Measurements from ENCODE around the gene KIF14. TPM values are rescaled to one million over a fixed set of nuclear protein-coding genes. Genes with fewer than 3 reads are reported as not detected.

KIF14 gene
- total RNA-seq, 2 donors from 2014 or later = 0.23 to 1.7 TPM

DNA sequence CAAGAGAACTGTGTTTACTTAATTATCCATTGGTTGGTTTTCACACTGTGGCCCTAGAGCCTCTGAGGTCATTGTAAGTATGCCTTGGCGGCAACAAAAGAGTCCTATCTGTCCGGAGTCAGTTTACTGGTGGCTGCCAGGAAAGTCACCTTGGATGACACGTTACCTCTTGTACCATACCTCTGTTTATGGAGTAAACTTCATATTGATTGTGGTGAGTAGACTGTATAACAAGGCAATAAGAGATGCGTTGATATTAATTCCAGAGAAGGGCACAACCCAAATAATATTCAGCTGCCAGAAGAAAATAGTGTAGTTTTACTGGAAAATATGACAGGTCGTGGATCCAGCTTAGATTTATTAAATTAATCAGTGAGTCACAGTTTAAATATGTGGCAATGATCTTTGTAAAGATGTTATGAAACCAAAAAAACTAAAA lies 20.4 kb upstream of the KIF14 start:
- Histone ChIP-seq H3K4me1 (replicated peaks) (no peaks in the 10 kb centered on the region), H3K36me3 (no peaks in the 10 kb centered on the region), H3K27ac (no peak overlapping the region), H3K4me3 (no peak overlapping the region), H3K9me3 (no peaks in the 10 kb centered on the region), H3K27me3 (replicated peaks; ENCODE audit: insufficient read depth) (no peaks in the 10 kb centered on the region)
- 75% methylated on average over 5 of the region's 5 CpGs for WGBS
- intact Hi-C loops (cut with DNase I) = no loop called here
- no peak for DNase-seq (ENCODE audit: low spot score)
- TF ChIP-seq POLR2A (IDR thresholded peaks at IDR 0.05) = no peak
- TF ChIP-seq, protein P1, sequence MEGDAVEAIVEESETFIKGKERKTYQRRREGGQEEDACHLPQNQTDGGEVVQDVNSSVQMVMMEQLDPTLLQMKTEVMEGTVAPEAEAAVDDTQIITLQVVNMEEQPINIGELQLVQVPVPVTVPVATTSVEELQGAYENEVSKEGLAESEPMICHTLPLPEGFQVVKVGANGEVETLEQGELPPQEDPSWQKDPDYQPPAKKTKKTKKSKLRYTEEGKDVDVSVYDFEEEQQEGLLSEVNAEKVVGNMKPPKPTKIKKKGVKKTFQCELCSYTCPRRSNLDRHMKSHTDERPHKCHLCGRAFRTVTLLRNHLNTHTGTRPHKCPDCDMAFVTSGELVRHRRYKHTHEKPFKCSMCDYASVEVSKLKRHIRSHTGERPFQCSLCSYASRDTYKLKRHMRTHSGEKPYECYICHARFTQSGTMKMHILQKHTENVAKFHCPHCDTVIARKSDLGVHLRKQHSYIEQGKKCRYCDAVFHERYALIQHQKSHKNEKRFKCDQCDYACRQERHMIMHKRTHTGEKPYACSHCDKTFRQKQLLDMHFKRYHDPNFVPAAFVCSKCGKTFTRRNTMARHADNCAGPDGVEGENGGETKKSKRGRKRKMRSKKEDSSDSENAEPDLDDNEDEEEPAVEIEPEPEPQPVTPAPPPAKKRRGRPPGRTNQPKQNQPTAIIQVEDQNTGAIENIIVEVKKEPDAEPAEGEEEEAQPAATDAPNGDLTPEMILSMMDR (IDR thresholded peaks at IDR 0.05) = no peak
- TF ChIP-seq POLR2AphosphoS5 (IDR thresholded peaks at IDR 0.05) = no peak

DNA sequence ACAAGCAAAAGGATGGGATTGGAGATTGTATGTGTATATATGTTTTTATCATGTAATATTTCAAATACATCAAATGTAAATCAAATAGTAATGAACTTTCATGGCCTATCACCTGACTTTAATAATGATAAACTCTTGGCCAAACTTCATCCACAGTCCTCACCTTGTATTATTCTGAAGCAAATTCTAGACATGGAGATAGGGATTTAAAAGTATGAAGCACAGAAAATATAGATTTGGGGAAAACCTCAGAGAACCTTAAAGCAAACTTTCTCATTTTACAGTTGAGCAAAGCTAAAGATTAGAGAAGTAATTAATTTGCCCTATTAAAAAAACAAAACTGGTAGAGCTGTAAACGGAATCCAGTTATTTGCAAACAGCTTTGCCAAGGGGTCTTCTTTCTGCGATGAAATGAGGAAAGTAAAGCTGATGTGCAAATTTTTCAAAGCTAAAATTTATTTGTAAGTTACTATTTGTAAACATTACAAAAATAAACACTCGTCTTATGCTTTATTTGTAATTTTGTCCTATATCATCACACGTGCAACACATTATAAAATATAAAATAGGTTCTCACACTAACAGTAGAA lies 19.9 kb upstream of the KIF14 start:
- no peaks in the 10 kb centered on the region for H3K4me1 ChIP-seq (replicated peaks)
- H3K27me3 ChIP-seq (replicated peaks; ENCODE audit: insufficient read depth) = no peaks in the 10 kb centered on the region
- WGBS = 90% methylated on average over 4 of the region's 4 CpGs
- TF ChIP-seq, protein P1 (IDR thresholded peaks at IDR 0.05) = no peak
- no peak for TF ChIP-seq POLR2A (IDR thresholded peaks at IDR 0.05)
- TF ChIP-seq POLR2AphosphoS5 (IDR thresholded peaks at IDR 0.05) = no peak
- intact Hi-C loops (cut with DNase I) = no loop called here
- no peak overlapping the region for H3K27ac ChIP-seq
- no peak for DNase-seq (ENCODE audit: low spot score)
- H3K9me3 ChIP-seq = no peaks in the 10 kb centered on the region
- H3K4me3 ChIP-seq = no peak overlapping the region
- no peaks in the 10 kb centered on the region for H3K36me3 ChIP-seq

DNA sequence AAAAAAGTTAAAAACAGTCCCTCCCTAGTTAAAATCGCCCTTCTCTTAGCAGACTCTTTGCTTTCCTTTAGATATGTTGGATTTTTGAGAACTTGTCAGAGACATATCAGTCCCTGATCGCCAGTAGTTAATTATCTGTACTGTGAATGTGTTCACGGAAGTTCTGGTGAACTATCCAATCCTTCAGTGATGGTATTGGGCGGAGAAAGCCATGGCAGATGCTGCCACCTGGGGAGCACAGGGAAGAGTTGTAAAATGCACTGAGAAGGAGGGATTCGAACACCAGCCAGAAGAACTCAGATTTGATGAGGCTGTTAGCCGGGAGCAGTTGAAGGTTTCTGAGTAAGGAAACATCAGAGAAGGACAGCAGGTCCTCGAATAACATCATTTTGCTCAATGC lies 17.5 kb upstream of the KIF14 start:
- DNase-seq (ENCODE audit: low spot score) = no peak
- Histone ChIP-seq H3K4me3 (no peak overlapping the region), H3K27me3 (replicated peaks; ENCODE audit: insufficient read depth) (no peaks in the 10 kb centered on the region), H3K36me3 (no peaks in the 10 kb centered on the region), H3K27ac (no peak overlapping the region), H3K9me3 (no peaks in the 10 kb centered on the region), H3K4me1 (replicated peaks) (no peaks in the 10 kb centered on the region)
- TF ChIP-seq POLR2A (IDR thresholded peaks at IDR 0.05) = no peak
- TF ChIP-seq POLR2AphosphoS5 (IDR thresholded peaks at IDR 0.05) = no peak
- TF ChIP-seq, protein P1 (IDR thresholded peaks at IDR 0.05) = no peak
- WGBS = 87% methylated on average over 7 of the region's 7 CpGs
- intact Hi-C loops (cut with DNase I) = no loop called here

DNA sequence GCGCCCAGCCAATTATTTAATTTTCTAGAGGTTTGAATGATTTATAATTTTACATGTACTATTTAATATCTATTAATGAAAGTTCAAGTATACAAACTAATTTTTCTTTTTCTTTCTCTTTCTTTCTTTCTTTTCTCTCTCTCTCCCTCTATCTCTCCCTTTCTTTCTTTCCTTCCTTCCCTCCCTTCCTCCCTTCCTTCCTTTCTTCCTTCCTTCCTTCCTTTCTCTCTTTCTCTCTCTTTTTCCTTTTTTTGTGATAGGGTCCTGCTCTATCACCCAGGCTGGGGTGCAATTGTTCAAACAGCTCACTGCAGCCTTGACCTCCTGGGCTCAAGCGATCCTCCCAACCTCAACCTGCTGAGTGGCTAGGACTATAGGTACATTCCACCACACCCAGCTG lies 16.1 kb upstream of the KIF14 start:
- Histone ChIP-seq H3K36me3 (no peaks in the 10 kb centered on the region), H3K4me1 (replicated peaks) (no peaks in the 10 kb centered on the region), H3K9me3 (no peaks in the 10 kb centered on the region), H3K4me3 (no peak overlapping the region), H3K27me3 (replicated peaks; ENCODE audit: insufficient read depth) (no peaks in the 10 kb centered on the region), H3K27ac (no peak overlapping the region)
- TF ChIP-seq POLR2A (IDR thresholded peaks at IDR 0.05) (no peak), POLR2AphosphoS5 (IDR thresholded peaks at IDR 0.05) (no peak)
- TF ChIP-seq, protein P1 (IDR thresholded peaks at IDR 0.05) = no peak
- DNase-seq (ENCODE audit: low spot score) = no peak
- intact Hi-C loops (cut with DNase I) = no loop called here
- 98% methylated on average over 2 of the region's 2 CpGs for WGBS
